Measurements from ENCODE around the gene RAD51B. TPM values are rescaled to one million over a fixed set of nuclear protein-coding genes. Genes with fewer than 3 reads are reported as not detected.

RAD51B gene
- total RNA-seq, 4 donors from 2014 or later, result 5.0 to 31.8 (median 20.6) TPM

DNA sequence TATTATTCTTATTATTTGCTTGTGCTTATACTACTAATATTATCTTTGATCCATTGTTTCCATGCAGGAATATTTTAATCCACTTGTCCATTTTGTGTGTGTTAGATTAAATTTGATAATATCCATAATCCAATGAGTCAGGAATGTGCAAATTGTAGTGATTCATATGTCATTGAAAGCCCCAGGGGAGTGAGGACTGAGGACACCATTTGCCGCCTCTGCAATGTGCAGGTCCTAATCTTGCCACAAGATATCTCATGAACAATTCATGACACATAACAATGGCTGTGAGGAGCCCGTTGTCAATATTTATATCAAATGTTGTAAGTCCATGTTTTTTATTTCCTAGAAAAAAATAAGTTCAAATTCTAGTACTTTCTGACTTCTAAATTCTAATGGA, 722.8 kb downstream of the RAD51B start:
- Histone ChIP-seq H3K27ac (peak overlapping the region in 3 of 4 donors; percentile 87 to 91 (median 90)), H3K27me3 (no peaks in the 10 kb centered on the region), H3K9me3 (no peaks in the 10 kb centered on the region), H3K4me1 (peaks cover 4 to 34% (median 8%) of the 10 kb centered on the region in 4 donors), H3K4me3 (no peak overlapping the region), H3K36me3 (no peaks in the 10 kb centered on the region)
- TF ChIP-seq EP300 (IDR thresholded peaks at IDR 0.05; ENCODE audit: low read depth) (no peak), POLR2A (IDR thresholded peaks at IDR 0.05) (no peak), POLR2AphosphoS5 (IDR thresholded peaks at IDR 0.05) (no peak)
- TF ChIP-seq, protein P1, sequence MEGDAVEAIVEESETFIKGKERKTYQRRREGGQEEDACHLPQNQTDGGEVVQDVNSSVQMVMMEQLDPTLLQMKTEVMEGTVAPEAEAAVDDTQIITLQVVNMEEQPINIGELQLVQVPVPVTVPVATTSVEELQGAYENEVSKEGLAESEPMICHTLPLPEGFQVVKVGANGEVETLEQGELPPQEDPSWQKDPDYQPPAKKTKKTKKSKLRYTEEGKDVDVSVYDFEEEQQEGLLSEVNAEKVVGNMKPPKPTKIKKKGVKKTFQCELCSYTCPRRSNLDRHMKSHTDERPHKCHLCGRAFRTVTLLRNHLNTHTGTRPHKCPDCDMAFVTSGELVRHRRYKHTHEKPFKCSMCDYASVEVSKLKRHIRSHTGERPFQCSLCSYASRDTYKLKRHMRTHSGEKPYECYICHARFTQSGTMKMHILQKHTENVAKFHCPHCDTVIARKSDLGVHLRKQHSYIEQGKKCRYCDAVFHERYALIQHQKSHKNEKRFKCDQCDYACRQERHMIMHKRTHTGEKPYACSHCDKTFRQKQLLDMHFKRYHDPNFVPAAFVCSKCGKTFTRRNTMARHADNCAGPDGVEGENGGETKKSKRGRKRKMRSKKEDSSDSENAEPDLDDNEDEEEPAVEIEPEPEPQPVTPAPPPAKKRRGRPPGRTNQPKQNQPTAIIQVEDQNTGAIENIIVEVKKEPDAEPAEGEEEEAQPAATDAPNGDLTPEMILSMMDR (IDR thresholded peaks at IDR 0.05), result no peak
- intact Hi-C loops (cut with DNase I; ENCODE audit: low total_unique reads), result loop anchor here (10.0 kb wide), 2 partner anchors 112 to 298 kb away; no protein-coding TSS in a partner anchor
- WGBS, 2 donors (ENCODE audit: low coverage in 1 of 2), result 91 to 95% methylated on average over 2 of the region's 2 CpGs
- in situ Hi-C loops (cut with MboI; ENCODE audit: low pct_ligation_motif_present in 1 of 4, low pct_unique_long_range_greater_than_20kb in 1 of 4, low sequenced_read_pairs in 3 of 4), result loop anchor here in 2 of 4 donors (25.0 kb wide), 1 partner anchor 605 kb away; no protein-coding TSS in a partner anchor
- DNase-seq, result no peak

DNA sequence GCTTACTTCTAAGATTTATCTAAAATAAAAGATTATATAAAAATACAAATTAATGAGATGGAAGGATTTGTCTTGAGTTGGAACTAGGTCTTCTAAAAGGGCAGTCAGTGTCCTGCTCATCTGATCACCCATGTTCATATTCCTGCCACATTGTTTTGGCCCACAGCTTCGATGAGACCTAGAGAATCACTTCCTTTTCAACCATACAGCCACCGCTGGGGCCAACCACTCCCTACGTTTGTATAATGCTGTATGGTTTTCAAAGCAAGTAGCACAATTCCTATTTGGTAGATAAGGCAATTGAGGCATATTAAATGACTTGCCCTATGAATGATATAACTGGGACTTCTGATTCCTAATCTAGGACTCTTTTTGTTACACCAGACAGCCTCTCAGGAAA, 723.9 kb downstream of the RAD51B start:
- in situ Hi-C loops (cut with MboI; ENCODE audit: low pct_ligation_motif_present in 1 of 4, low pct_unique_long_range_greater_than_20kb in 1 of 4, low sequenced_read_pairs in 3 of 4), result loop anchor here in 2 of 4 donors (25.0 kb wide), 1 partner anchor 606 kb away; no protein-coding TSS in a partner anchor
- Histone ChIP-seq H3K4me1 (peaks cover 9 to 43% (median 13%) of the 10 kb centered on the region in 4 donors), H3K4me3 (no peak overlapping the region), H3K36me3 (no peaks in the 10 kb centered on the region), H3K9me3 (no peaks in the 10 kb centered on the region), H3K27ac (peak overlapping the region; percentile 87 to 92 (median 90)), H3K27me3 (no peaks in the 10 kb centered on the region)
- WGBS, 2 donors (ENCODE audit: low coverage in 1 of 2), result 68 to 78% methylated on average over 3 of the region's 3 CpGs
- TF ChIP-seq EP300 (IDR thresholded peaks at IDR 0.05; ENCODE audit: low read depth) (no peak), POLR2AphosphoS5 (IDR thresholded peaks at IDR 0.05) (no peak), POLR2A (IDR thresholded peaks at IDR 0.05) (no peak)
- TF ChIP-seq, protein P1 (IDR thresholded peaks at IDR 0.05), result no peak
- intact Hi-C loops (cut with DNase I; ENCODE audit: low total_unique reads), result loop anchor here (10.0 kb wide), 2 partner anchors 111 to 299 kb away; no protein-coding TSS in a partner anchor
- no peak for DNase-seq

DNA sequence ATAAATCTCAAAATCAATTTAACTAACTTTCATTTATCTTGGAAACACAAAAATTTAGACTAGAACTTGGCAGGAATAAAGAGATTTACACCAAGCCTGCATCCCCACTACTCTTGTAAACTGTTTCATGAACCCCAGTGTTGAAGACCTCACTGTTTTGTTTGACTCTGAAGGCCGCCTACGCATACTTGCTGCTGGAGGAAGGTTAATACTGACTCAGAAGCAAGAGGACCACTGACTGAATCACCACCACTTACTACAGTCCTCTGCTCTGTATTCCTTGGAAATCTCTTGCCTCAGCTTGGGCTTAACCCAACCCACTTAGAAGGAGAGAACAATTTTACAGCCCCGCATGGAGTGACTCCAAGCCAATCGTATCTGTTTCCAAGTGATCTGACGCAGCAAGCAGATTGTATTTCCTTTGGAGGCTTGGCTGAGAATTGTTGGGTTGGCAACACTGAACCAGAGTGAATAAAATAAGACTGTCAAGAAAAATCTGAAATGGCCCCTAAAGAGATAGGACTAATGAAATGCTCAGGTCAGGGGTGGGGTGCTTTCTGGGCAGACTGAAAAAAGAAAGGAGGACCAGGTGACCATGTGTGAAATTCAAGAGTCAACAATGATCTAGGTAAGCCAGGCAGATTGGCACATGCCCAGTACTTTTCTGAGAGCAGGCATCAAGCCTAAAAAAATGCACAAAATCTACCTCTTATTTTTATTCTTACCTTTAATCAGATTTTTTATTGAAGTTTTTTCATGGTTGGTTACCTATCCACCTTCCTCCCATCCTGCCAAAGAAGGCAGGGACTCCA, 724.7 kb downstream of the RAD51B start:
- H3K9me3 ChIP-seq, result no peaks in the 10 kb centered on the region
- in situ Hi-C loops (cut with MboI; ENCODE audit: low pct_ligation_motif_present in 1 of 4, low pct_unique_long_range_greater_than_20kb in 1 of 4, low sequenced_read_pairs in 3 of 4), result loop anchor here in 2 of 4 donors (25.0 kb wide), 1 partner anchor 607 kb away; no protein-coding TSS in a partner anchor
- DNase-seq, result peak; percentile 64
- no peak overlapping the region for H3K4me3 ChIP-seq
- TF ChIP-seq EP300 (IDR thresholded peaks at IDR 0.05; ENCODE audit: low read depth) (peak; percentile 35), POLR2A (IDR thresholded peaks at IDR 0.05) (no peak), POLR2AphosphoS5 (IDR thresholded peaks at IDR 0.05) (peak; percentile 52 to 81 (median 61))
- TF ChIP-seq, protein P1 (IDR thresholded peaks at IDR 0.05), result no peak
- intact Hi-C loops (cut with DNase I; ENCODE audit: low total_unique reads), result loop anchor here (10.0 kb wide), 2 partner anchors 111 to 299 kb away; no protein-coding TSS in a partner anchor
- no peaks in the 10 kb centered on the region for H3K36me3 ChIP-seq
- no peaks in the 10 kb centered on the region for H3K27me3 ChIP-seq
- peaks cover 14 to 49% (median 17%) of the 10 kb centered on the region in 4 donors for H3K4me1 ChIP-seq
- 70 to 83% methylated on average over 1 to 5 of the region's 5 CpGs for WGBS, 2 donors (ENCODE audit: low coverage in 1 of 2)
- peak overlapping the region; percentile 87 to 92 (median 90) for H3K27ac ChIP-seq

DNA sequence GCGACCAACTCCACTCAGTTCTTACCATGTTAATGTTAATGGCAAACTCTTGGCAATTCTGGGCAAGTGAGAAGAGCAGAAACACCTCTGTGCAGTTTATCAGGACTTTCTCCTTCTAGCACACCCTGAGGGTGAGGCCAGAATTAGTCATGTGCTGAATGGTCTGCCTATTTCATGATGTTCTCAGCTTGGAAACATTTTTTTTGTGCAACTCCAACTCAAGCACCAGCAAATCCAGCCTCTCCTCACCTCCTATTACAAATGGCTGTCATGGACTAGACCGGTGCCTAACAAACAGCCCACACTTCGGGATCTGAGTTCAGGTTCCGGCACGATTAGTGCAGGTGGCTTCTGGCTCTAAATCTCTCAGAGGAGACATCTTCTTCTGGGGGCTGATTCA, 727.3 kb downstream of the RAD51B start:
- H3K36me3 ChIP-seq, result no peaks in the 10 kb centered on the region
- peak overlapping the region; percentile 87 to 92 (median 90) for H3K27ac ChIP-seq
- intact Hi-C loops (cut with DNase I; ENCODE audit: low total_unique reads) (loop anchor here (5.0 to 10.0 kb wide), 3 partner anchors 40 to 302 kb away; no protein-coding TSS in a partner anchor), in situ Hi-C loops (cut with MboI; ENCODE audit: low pct_ligation_motif_present in 1 of 4, low pct_unique_long_range_greater_than_20kb in 1 of 4, low sequenced_read_pairs in 3 of 4) (loop anchor here in 2 of 4 donors (25.0 kb wide), 1 partner anchor 610 kb away; no protein-coding TSS in a partner anchor)
- TF ChIP-seq EP300 (IDR thresholded peaks at IDR 0.05; ENCODE audit: low read depth) (no peak), POLR2AphosphoS5 (IDR thresholded peaks at IDR 0.05) (peak in 2 of 3 donors; percentile 17 to 22)
- WGBS, 2 donors (ENCODE audit: low coverage in 1 of 2), result 91 to 100% methylated on average over 4 to 5 of the region's 5 CpGs
- DNase-seq, result no peak
- no peaks in the 10 kb centered on the region for H3K9me3 ChIP-seq
- no peaks in the 10 kb centered on the region for H3K27me3 ChIP-seq
- H3K4me1 ChIP-seq, result peaks cover 24 to 64% (median 37%) of the 10 kb centered on the region in 4 donors
- H3K4me3 ChIP-seq, result no peak overlapping the region
